ENCODE measurements around the gene BIRC5. TPM values are rescaled to one million over a fixed set of nuclear protein-coding genes. Genes with fewer than 3 reads are reported as not detected.
A peak's percentile ranks its signal among the peaks of the same experiment; 100 is the strongest.

BIRC5 gene
- total RNA-seq, 4 donors from 2014 or later, result 1.2 to 7.9 (median 3.6) TPM

DNA sequence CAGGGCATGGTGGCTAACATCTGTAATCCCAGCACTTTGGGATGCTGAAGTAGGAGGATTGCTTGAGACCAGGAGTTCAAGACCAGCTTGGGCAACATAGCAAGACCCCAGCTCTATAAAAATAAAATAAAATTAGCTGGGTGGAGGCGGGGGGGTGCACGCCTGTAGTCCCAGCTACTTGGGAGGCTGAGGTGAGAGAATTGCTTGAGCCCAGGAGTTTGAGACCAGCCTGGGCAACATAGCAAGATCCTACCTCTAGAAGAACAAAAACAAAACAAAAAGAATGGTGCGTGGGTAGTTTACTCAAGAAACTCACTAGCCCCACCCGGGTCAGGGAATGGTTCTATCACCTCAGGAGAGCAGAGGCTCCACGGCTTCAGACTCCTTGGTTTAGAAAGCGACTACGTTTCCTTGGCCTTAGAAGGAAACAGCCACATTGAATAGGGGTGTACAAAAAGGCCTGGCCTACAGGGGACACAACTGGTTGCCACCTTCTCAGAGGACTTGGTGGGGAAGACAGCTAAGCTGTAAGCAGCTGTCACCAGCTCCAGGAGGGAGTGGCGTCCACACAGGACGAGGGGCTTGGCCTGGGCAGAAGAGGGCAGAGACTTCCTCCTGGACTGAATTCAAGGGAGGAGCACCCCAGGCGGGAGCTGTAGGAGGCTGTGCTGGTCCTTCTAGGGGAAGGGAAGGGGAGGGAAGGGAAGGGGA lies 27.9 kb upstream of the BIRC5 start:
- intact Hi-C loops (cut with DNase I; ENCODE audit: low total_unique reads), result no loop called here
- Histone ChIP-seq H3K9me3 (no peaks in the 10 kb centered on the region), H3K27ac (peak overlapping the region; percentile 80 to 86 (median 84)), H3K27me3 (no peaks in the 10 kb centered on the region), H3K4me3 (peak overlapping the region in 3 of 4 donors; percentile 32 to 47 (median 45)), H3K36me3 (no peaks in the 10 kb centered on the region), H3K4me1 (peaks cover 8 to 46% (median 32%) of the 10 kb centered on the region in 4 donors)
- 38 to 75% methylated on average over 2 to 10 of the region's 10 CpGs for WGBS, 2 donors (ENCODE audit: low coverage in 1 of 2)
- in situ Hi-C loops (cut with MboI; ENCODE audit: low pct_ligation_motif_present in 1 of 4, low pct_unique_long_range_greater_than_20kb in 1 of 4, low sequenced_read_pairs in 3 of 4), result no loop called here
- peak in 2 of 3 donors; percentile 14 to 36 for TF ChIP-seq POLR2AphosphoS5 (IDR thresholded peaks at IDR 0.05)
- TF ChIP-seq, protein P1, sequence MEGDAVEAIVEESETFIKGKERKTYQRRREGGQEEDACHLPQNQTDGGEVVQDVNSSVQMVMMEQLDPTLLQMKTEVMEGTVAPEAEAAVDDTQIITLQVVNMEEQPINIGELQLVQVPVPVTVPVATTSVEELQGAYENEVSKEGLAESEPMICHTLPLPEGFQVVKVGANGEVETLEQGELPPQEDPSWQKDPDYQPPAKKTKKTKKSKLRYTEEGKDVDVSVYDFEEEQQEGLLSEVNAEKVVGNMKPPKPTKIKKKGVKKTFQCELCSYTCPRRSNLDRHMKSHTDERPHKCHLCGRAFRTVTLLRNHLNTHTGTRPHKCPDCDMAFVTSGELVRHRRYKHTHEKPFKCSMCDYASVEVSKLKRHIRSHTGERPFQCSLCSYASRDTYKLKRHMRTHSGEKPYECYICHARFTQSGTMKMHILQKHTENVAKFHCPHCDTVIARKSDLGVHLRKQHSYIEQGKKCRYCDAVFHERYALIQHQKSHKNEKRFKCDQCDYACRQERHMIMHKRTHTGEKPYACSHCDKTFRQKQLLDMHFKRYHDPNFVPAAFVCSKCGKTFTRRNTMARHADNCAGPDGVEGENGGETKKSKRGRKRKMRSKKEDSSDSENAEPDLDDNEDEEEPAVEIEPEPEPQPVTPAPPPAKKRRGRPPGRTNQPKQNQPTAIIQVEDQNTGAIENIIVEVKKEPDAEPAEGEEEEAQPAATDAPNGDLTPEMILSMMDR (IDR thresholded peaks at IDR 0.05), result no peak
- peak; percentile 74 for DNase-seq

DNA sequence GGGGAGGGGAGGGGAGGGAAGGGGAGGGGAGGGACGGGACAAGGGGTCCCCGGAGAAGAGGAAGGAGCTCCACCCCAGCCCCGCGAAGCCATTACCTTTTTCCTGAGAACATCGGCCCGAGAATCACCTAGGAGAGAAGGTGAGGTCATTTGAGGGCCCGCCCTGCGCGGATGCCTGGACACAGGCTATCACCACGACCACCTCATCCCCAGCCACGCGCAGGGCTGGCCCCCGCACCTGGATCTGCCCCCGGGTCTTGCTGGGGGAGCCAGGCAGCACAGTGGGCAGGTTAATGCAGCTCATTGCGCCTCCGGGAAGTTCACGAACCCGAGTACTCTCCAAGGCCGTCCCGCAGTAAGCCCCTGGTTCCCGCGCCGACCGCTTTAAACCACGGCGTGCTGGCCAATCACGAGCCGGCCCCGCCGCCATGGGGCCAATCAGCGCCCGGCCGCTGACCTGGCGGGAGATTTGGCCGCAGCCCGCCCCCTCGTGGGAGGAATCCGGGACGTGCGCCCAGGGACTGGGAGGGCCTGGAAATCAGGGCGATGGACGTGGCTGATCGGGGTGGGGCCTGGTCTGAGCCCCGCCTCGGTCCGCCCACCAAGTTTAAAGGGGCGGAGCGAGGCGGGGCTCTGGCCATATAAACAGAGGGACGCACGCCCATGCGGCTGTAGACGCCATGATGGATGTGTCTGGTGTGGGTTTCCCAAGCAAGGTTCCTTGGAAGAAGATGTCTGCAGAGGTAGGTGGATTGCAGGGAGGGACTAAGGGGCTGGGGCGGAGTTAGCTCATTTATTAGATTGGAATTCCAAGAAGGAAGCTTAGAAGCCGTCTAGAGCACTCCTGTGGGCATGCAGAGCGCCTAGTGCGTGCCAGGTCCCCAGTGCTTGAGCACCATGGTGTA lies 27.1 kb upstream of the BIRC5 start, which contains the start of the genes AFMID and TK1:
Gene AFMID (plus strand): TSS at position 671 of the 904 bp plus-strand sequence. CDS start 9 bp downstream, at position 680.
Gene TK1 (minus strand): TSS at position 361 of the 904 bp plus-strand sequence. CDS start 58 bp downstream, at position 303.
- WGBS, 2 donors (ENCODE audit: low coverage in 1 of 2), result 5% methylated on average over 12 to 41 of the region's 57 CpGs
- intact Hi-C loops (cut with DNase I; ENCODE audit: low total_unique reads), result no loop called here

DNA sequence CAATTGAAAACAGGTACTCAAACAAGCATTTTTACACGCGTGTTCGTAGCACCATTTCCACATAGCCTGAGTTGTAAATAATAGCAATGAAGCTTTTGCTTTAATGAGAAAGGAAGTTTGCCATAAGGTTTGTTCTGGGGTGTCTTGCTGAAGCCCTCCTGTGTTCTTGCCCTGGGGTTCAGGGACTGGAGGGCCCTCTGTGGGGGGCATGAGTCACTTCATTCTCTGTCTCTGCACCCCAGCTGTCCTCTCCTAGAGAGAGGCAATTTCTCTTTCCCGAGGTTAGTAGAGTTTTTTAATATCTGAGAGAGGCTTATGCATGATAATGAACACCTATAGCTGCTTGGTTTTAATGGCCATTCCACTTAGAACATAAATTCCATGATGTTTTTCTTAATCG lies 17.3 kb upstream of the BIRC5 start:
- Histone ChIP-seq H3K9me3 (no peaks in the 10 kb centered on the region), H3K36me3 (peaks cover 0 to 2% (median 0%) of the 10 kb centered on the region in 4 donors), H3K27me3 (no peaks in the 10 kb centered on the region), H3K4me3 (no peak overlapping the region), H3K4me1 (peaks cover 0 to 17% (median 8%) of the 10 kb centered on the region in 4 donors), H3K27ac (no peak overlapping the region)
- in situ Hi-C loops (cut with MboI; ENCODE audit: low pct_ligation_motif_present in 1 of 4, low pct_unique_long_range_greater_than_20kb in 1 of 4, low sequenced_read_pairs in 3 of 4), result no loop called here
- TF ChIP-seq POLR2A (IDR thresholded peaks at IDR 0.05), result no peak
- TF ChIP-seq, protein P1 (IDR thresholded peaks at IDR 0.05), result no peak
- TF ChIP-seq POLR2AphosphoS5 (IDR thresholded peaks at IDR 0.05), result no peak
- TF ChIP-seq EP300 (IDR thresholded peaks at IDR 0.05; ENCODE audit: low read depth), result no peak
- intact Hi-C loops (cut with DNase I; ENCODE audit: low total_unique reads), result no loop called here
- WGBS, 2 donors (ENCODE audit: low coverage in 1 of 2), result 86 to 89% methylated on average over 5 of the region's 5 CpGs
- no peak for DNase-seq

More for the DNA sequence above, 27.1 kb upstream of the BIRC5 start, which contains the start of the genes AFMID and TK1:
- Histone ChIP-seq H3K9me3 (no peaks in the 10 kb centered on the region), H3K4me1 (peaks cover 8 to 46% (median 32%) of the 10 kb centered on the region in 4 donors), H3K4me3 (peak within 1 kb of the TSS; percentile 32 to 47 (median 42)), H3K27me3 (no peaks in the 10 kb centered on the region), H3K36me3 (peaks cover 0 to 3% (median 0%) of the 10 kb centered on the region in 4 donors), H3K27ac (peak within 1 kb of the TSS; percentile 80 to 86 (median 84))
- in situ Hi-C loops (cut with MboI; ENCODE audit: low pct_ligation_motif_present in 1 of 4, low pct_unique_long_range_greater_than_20kb in 1 of 4, low sequenced_read_pairs in 3 of 4), result no loop called here
- TF ChIP-seq POLR2AphosphoS5 (IDR thresholded peaks at IDR 0.05), result peak; percentile 65 to 86 (median 78)
- TF ChIP-seq EP300 (IDR thresholded peaks at IDR 0.05; ENCODE audit: low read depth), result no peak
- peak; percentile 72 for TF ChIP-seq POLR2A (IDR thresholded peaks at IDR 0.05)
- TF ChIP-seq, protein P1 (IDR thresholded peaks at IDR 0.05), result peak; percentile 73 to 96 (median 82)
- DNase-seq, result peak; percentile 99
